GM18951 (cell line): ENCODE results near the gene FILIP1L.

Experiments
- POLR2A ChIP-seq: IDR thresholded peaks from 4 replicates; pipeline ENCODE4 v1.6.1; 2011; ENCODE audit warnings: mild to moderate bottlenecking; ENCODE audit not compliant: insufficient read length, insufficient read depth; ENCODE audit errors: extremely low read depth
- in situ Hi-C: fragments of 300-500 bp; cut with MboI; formaldehyde crosslinking; loops from one replicate; pipeline ENCODE4 v1.12.0; 2022; ENCODE audit warnings: low sequenced_read_pairs, mixed read lengths, inconsistent platforms; ENCODE audit not compliant: unreplicated experiment

FILIP1L gene

DNA sequence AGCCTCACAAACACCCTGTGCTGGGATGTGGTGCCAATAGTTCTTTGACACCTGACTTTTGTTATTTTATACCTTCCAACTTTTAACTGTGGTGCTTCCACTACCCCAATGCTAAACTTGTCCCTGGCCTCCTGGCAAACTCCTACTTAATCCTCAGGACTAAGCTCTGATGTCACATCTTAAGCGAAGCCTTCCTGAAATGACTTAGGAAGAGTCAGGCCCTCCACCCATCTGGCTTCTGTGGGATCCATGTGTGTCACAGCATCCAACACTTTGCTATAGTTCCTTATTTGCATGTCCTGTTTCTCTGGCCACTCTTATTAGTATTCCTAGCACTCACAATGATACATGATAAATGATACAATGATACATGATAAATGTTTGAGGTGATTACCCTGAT lies 133.2 kb downstream of the FILIP1L start:
- in situ Hi-C loops = no loop called here
- no peak for TF ChIP-seq POLR2A

DNA sequence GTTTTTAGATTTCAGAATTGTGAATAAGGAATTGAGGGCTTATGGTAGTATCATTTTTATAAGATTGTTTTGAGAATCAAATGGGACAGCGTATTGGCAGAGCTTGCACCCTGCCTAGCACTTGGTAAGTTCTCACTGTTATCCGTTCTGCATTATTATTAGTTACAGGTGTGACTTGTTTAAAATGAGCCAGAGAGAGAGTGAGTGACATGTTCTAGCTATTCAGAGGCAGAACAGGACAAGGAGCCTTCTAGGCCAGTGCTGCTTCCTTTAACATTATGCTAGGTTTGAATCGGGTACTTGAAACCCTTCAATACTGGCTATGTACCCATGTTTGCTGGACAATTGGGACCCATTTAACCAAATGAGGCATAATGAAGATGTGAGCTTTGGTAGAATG lies 133.7 kb downstream of the FILIP1L start:
- in situ Hi-C loops = no loop called here
- TF ChIP-seq POLR2A = no peak

DNA sequence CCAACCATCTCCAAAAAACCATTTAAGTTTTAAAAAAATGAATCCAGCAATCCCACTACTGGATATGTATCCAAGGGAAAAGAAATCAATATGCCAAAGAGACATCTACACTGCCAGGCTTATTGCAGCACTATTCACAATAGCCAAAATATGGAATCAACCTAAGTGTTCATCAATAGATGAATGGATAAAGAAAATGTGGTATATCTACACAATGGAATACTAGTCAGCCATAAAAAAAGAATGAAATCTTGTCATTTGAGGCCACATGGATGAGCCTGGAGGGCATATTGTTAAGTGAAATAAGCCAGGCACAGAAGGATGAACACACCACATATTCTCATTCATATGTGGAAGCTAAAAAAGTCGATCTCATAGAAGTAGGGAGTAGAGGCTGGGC lies 136.1 kb downstream of the FILIP1L start:
- in situ Hi-C loops = no loop called here
- TF ChIP-seq POLR2A = no peak

GRCh38 chr3:99976584-99976983 lies 137.7 kb downstream of the FILIP1L start:
- TF ChIP-seq POLR2A = no peak
- in situ Hi-C loops = no loop called here

- TF ChIP-seq POLR2A = no peak
- in situ Hi-C loops = no loop called here
Observed at GRCh38 chr3:99974989-99975388, 139.3 kb downstream of the FILIP1L start.

- in situ Hi-C loops = no loop called here
Observed at GRCh38 chr3:99972380-99973104, 141.8 kb downstream of the FILIP1L start.

DNA sequence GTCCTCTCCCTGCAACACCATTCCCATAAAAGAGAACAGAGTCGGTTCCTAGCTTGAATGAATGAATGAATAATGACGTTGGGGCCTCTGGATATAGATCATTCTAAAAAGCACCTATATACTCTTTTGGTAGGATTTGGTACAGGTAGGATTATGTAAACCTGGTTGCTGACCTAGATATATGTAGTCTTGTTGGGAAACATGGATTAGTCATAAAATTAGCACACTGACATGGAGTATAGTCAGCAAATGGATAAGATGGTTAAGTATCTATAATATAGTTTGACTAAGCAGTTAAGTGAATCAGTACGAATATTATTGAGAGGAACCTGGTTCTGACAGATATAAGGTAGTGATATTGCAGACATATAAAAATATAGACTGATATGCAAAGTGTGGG lies 142.5 kb downstream of the FILIP1L start:
- no peak for TF ChIP-seq POLR2A
- in situ Hi-C loops = no loop called here

More at GRCh38 chr3:99972380-99973104, 141.8 kb downstream of the FILIP1L start:
- no peak for TF ChIP-seq POLR2A

DNA sequence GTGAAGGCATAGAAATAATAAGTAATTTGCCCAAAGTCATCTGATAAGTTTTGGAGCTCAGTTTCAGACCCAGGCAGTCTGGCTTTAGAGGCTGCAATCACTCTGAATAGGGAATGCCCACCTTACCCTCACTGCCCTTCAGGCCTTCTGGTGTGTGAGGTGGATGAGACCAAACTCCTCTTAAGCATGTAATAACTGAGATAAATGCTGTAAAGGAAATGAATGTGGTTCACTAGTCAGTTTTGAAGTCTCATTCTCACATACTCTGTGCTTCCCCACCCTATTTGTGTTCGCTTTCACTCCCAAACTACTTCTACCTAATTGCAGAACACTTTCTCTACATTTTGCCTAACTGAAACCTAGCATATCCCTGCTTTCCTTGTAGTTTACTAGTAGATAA lies 144.1 kb downstream of the FILIP1L start:
- in situ Hi-C loops = no loop called here

DNA sequence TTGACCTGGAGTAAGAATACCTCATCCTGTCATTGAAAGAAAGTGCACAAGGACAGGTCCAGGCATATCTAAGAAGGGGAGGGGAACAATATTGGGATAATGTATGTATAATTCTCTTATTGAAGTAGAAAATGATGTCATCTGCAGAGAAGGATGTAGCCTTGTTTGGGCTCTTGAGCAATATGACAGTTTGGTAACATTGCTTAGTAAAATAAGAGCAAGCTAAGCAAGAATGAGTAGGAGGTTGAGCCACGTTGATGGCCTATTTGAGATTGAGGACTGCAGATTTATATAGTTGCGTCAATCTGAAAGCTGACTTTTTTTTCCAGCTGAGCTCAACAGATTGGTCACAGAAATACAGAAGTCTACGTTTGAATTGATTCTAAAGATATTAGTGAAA lies 145.2 kb downstream of the FILIP1L start:
- in situ Hi-C loops = loop anchor here (10.0 kb wide), 1 partner anchor 286 kb away; no protein-coding TSS in a partner anchor
- TF ChIP-seq POLR2A = no peak

More for the DNA sequence above, 144.1 kb downstream of the FILIP1L start:
- TF ChIP-seq POLR2A = no peak

DNA sequence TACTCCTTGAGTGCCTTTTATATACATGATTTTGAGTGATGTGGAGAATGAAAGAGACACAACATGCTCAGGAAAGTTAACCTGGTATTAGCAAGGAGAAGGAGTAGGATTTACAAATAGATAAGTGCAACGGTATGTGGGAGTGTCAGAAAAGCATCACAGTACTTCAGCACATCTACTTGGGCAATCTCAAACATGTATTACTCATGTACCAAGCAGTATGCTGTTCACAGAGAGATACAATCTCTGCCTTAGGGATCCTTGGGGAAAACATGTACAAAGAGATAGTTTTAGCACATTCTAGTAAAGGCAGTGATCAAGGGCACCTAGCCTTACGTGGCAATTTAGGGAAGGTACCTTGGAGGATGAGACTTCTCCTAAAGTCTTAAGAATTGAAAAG lies 146.5 kb downstream of the FILIP1L start:
- in situ Hi-C loops = loop anchor here (10.0 kb wide), 1 partner anchor 287 kb away; no protein-coding TSS in a partner anchor
- no peak for TF ChIP-seq POLR2A

DNA sequence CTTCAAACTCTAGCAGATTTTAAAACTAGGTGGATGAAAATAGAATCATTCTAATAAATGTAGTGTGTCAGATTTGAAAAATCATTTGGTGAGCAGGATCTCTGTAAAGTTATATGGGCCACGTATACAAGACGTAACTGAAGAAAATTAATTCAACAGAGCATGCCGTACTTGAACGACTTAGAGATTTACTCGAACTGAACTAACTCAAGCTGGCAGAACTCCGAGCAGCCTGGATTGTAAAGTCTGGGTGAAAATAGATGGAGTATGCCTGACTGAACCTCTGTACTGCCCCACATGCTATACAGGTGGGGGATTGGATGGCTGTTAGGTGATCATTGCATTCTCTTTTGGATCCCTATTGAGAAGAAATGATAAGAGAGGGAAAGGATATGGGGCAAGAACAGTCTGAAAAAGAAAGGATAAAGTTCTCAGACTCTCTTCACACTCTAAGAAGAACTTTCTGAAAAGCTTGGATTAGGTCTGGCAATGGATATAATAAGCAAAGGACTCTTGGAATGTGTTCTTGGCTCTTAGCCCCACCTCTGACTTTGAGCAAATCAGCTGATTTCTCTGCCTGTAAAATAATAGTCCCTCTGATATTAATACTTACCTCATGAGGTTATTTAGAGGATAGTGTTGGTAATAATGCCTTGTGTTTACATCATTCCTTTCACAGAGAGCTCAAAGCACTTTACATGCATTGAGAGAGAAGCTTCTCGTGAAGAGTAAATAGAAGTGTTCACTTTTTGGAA lies 147.5 kb downstream of the FILIP1L start:
- TF ChIP-seq POLR2A = no peak
- in situ Hi-C loops = loop anchor here (10.0 kb wide), 1 partner anchor 288 kb away; no protein-coding TSS in a partner anchor

- no peak for TF ChIP-seq POLR2A
- in situ Hi-C loops = loop anchor here (10.0 kb wide), 1 partner anchor 289 kb away; no protein-coding TSS in a partner anchor
Observed at GRCh38 chr3:99965681-99966408, 148.5 kb downstream of the FILIP1L start.

DNA sequence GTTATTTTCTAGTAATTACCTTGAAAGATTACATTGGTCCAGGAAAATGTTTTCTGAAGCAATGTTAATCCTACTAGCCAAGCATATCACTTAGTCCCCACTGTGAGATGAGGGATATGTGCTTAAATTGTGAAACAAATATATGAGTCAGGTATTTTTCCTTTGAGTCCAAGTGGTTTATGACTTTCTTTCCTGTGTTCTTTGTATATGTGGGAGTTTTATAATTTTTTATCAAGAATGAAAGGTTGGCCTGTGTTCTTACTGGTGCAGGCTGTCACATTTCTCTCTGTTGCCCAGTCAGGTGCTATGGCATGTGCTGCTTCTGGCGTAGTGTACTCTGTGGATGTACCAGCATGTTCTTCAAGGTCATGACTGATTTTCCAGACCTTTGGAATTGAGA lies 149.2 kb downstream of the FILIP1L start:
- in situ Hi-C loops = loop anchor here (10.0 kb wide), 1 partner anchor 290 kb away; no protein-coding TSS in a partner anchor
- no peak for TF ChIP-seq POLR2A

GRCh38 chr3:99962703-99963102 lies 151.6 kb downstream of the FILIP1L start:
- no peak for TF ChIP-seq POLR2A
- in situ Hi-C loops = loop anchor here (10.0 kb wide), 1 partner anchor 292 kb away; no protein-coding TSS in a partner anchor
